ENCODE measurements around the gene EEFSEC.

EEFSEC gene

DNA sequence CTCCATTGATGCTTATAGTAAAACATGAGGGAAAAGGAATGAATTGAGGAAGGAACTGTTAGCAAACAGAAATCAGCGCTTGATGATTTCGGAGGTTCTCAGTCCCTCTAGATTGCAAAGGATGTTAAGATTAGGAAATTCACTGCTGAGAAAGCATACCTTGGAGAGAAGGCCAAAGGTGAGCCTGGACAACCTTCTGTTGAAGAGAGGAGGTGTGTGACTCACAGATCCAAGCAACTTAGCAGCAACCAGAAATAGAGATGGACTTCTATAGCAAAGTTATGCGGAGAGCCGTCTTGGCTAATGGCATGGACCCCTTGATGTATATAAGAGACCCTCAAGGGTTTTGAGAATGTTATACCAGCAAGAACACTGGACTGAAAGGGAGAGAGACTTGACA is 114.3 kb downstream of the EEFSEC start:
- Mint-ChIP-seq H3K36me3 (peaks cover 36% of the 10 kb centered on the region), H3K9me3 (no peaks in the 10 kb centered on the region), H3K27me3 (no peaks in the 10 kb centered on the region), H3K27ac (no peak overlapping the region), H3K4me3 (no peak overlapping the region), H3K4me1 (no peaks in the 10 kb centered on the region)
- DNase-seq (ENCODE audit: low spot score in 2 of 2) (no peak), ATAC-seq (ENCODE audit: low read depth) (no peak)

- H3K36me3 Mint-ChIP-seq: peaks cover 30% of the 10 kb centered on the region
- no peak overlapping the region for H3K27ac Mint-ChIP-seq
- ATAC-seq (ENCODE audit: low read depth) (no peak), DNase-seq (ENCODE audit: low spot score in 2 of 2) (no peak)
- no peak overlapping the region for H3K4me3 Mint-ChIP-seq
- no peaks in the 10 kb centered on the region for H3K27me3 Mint-ChIP-seq
- no peaks in the 10 kb centered on the region for H3K9me3 Mint-ChIP-seq
- H3K4me1 Mint-ChIP-seq: no peaks in the 10 kb centered on the region
Observed at GRCh38 chr3:128269006-128269775, 115.9 kb downstream of the EEFSEC start.

- DNase-seq (ENCODE audit: low spot score in 2 of 2) (no peak), ATAC-seq (ENCODE audit: low read depth) (no peak)
- no peak overlapping the region for H3K4me3 Mint-ChIP-seq
- H3K4me1 Mint-ChIP-seq: no peaks in the 10 kb centered on the region
- peaks cover 26% of the 10 kb centered on the region for H3K36me3 Mint-ChIP-seq
- no peaks in the 10 kb centered on the region for H3K9me3 Mint-ChIP-seq
- H3K27ac Mint-ChIP-seq: no peak overlapping the region
- H3K27me3 Mint-ChIP-seq: no peaks in the 10 kb centered on the region
Observed at GRCh38 chr3:128269796-128270195, 116.5 kb downstream of the EEFSEC start.

DNA sequence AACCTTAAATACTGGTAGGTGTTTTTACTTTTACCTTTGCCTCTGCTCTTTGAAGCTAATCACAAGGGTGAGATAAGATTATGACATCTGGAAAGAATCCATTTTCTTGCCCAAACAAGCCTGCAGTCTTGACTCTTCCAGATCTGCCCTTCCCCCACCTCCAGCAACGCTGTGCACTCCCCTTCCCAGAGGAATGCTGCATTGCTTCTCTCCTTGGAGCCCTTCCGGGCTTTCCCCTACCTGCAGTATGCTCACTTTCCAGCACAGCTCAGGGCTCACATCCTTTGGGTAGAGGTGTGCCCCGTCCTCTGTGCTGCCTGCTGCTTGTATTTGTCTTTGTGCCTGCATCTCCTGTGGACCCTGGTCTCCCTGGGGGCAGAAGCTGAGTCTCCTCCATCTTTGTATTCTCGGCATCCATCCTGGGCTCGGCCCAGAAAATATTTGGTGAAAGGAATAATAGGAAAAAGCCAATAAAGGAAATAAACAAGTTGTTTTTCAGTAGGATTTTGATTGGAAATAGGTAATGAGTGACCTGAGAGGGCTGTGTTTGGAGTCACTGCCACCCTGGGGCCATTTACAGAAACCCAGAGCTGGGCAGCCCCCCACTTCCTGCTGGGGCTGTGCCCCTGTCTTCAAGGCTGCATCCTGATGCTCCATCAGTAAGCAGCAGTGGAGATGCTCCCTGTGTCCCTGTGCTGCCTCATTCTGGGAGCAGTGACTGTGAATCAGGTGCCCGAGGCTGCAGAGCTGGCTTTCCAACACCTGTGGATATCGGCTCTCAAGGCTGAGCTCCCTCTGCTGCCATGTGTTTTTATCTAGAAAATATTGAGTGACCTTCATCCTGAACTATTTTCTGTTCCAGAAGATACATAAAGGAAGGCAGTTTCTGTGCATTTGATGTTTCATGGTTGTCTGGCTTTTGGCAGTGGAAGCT is 117.5 kb downstream of the EEFSEC start:
- Mint-ChIP-seq H3K27ac (no peak overlapping the region), H3K27me3 (no peaks in the 10 kb centered on the region), H3K4me3 (no peak overlapping the region), H3K4me1 (no peaks in the 10 kb centered on the region), H3K9me3 (no peaks in the 10 kb centered on the region), H3K36me3 (peaks cover 24% of the 10 kb centered on the region)
- ATAC-seq (ENCODE audit: low read depth) (no peak), DNase-seq (ENCODE audit: low spot score in 2 of 2) (no peak)

- H3K27me3 Mint-ChIP-seq: no peaks in the 10 kb centered on the region
- H3K27ac Mint-ChIP-seq: no peak overlapping the region
- H3K9me3 Mint-ChIP-seq: no peaks in the 10 kb centered on the region
- ATAC-seq (ENCODE audit: low read depth): no peak
- no peak for DNase-seq (ENCODE audit: low spot score in 2 of 2)
- H3K4me3 Mint-ChIP-seq: no peak overlapping the region
- no peaks in the 10 kb centered on the region for H3K4me1 Mint-ChIP-seq
- H3K36me3 Mint-ChIP-seq: peaks cover 26% of the 10 kb centered on the region
Observed at GRCh38 chr3:128271536-128272332, 118.5 kb downstream of the EEFSEC start.

DNA sequence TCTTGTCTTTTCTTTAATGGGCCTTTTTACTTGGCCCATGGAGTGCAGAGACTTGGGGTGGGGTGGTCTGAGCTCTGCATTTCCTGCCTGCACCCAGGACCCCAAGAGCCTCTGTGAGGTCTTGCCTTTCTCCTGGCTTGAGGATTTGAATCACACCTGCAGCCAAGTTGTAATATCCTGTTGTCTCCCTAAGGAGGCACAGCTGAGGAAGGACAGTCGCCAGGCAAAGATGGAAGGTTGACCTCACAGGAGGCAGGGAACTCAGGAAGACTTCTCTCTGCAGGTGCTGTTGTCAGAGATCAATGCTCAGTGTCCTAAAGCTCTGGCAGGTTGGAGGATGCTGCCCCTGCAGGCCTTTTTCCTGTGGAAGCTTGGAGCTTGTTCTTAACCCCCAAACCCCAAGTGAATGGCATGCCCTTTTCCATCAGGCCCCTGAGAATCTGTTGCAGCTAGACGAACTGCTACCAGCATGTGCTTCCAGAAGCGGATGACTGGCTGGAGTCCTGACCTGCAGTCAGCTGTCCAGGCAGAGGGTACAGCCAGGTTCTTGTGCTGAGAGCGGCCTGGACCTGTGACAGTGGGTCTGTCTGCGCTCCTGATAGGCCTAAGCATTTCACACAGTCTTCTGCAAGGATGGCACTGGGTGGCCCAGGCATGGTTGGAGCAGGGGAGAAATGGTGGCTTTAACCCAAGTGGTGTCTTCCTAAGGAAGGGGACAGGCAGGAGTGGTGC is 120.0 kb downstream of the EEFSEC start:
- Mint-ChIP-seq H3K27me3 (no peaks in the 10 kb centered on the region), H3K4me3 (no peak overlapping the region), H3K4me1 (no peaks in the 10 kb centered on the region), H3K27ac (no peak overlapping the region), H3K36me3 (peaks cover 16% of the 10 kb centered on the region), H3K9me3 (no peaks in the 10 kb centered on the region)
- DNase-seq (ENCODE audit: low spot score in 2 of 2) (no peak), ATAC-seq (ENCODE audit: low read depth) (no peak)

DNA sequence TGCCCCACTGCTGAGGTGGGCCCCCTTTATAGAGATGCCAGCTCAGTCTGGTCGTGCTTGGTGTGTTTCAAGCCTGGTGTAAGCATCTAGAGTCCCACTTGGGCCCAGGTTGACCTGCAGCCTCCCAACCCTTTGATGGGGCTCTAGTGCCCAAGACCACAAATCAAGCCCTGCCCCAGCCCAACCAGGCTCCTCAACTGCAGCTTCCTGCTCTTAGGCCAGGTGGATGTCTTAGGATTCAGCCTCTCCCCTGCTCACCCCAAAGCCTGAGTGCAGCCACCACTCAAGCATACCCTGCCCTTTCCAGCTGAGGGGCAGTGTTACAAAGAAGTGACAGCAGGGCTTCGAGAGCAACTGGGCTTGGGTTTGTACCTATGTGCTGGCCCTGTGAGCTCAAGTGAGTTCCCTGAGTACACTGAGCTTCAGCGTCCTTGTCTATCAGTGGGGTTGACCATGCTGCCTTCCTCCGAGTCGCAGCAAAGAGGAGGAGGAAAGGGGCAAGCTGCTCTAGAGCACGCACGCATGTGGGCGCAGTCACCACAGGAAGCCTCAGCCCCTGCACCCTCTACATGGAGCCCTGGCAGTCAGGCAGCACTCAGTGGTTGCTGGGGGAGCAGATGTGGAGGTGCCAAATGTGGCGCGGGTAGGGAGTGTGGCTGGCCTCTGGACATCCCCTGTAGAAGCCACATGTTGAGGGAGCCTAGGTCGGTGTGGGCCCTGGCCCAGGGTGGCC is 120.7 kb downstream of the EEFSEC start:
- H3K9me3 Mint-ChIP-seq: no peaks in the 10 kb centered on the region
- peaks cover 12% of the 10 kb centered on the region for H3K36me3 Mint-ChIP-seq
- H3K4me1 Mint-ChIP-seq: no peaks in the 10 kb centered on the region
- H3K27me3 Mint-ChIP-seq: no peaks in the 10 kb centered on the region
- ATAC-seq (ENCODE audit: low read depth) (no peak), DNase-seq (ENCODE audit: low spot score in 2 of 2) (no peak)
- H3K4me3 Mint-ChIP-seq: no peak overlapping the region
- no peak overlapping the region for H3K27ac Mint-ChIP-seq

GRCh38 chr3:128274837-128275236 is 121.6 kb downstream of the EEFSEC start:
- no peak for DNase-seq (ENCODE audit: low spot score in 2 of 2)

GRCh38 chr3:128275316-128276145 is 122.2 kb downstream of the EEFSEC start:
- ATAC-seq (ENCODE audit: low read depth) (no peak), DNase-seq (ENCODE audit: low spot score in 2 of 2) (no peak)
- Mint-ChIP-seq H3K9me3 (no peaks in the 10 kb centered on the region), H3K27me3 (no peaks in the 10 kb centered on the region), H3K4me1 (no peaks in the 10 kb centered on the region), H3K27ac (no peak overlapping the region), H3K4me3 (no peak overlapping the region), H3K36me3 (peaks cover 11% of the 10 kb centered on the region)

More at GRCh38 chr3:128274837-128275236, 121.6 kb downstream of the EEFSEC start:
- Mint-ChIP-seq H3K36me3 (peaks cover 12% of the 10 kb centered on the region), H3K4me3 (no peak overlapping the region), H3K27ac (no peak overlapping the region), H3K27me3 (no peaks in the 10 kb centered on the region), H3K4me1 (no peaks in the 10 kb centered on the region), H3K9me3 (no peaks in the 10 kb centered on the region)
- ATAC-seq (ENCODE audit: low read depth): no peak

GRCh38 chr3:128276146-128276435 is 122.8 kb downstream of the EEFSEC start:
- no peak overlapping the region for H3K27ac Mint-ChIP-seq
- H3K36me3 Mint-ChIP-seq: peaks cover 8% of the 10 kb centered on the region
- H3K9me3 Mint-ChIP-seq: no peaks in the 10 kb centered on the region
- no peaks in the 10 kb centered on the region for H3K4me1 Mint-ChIP-seq
- no peak for DNase-seq (ENCODE audit: low spot score in 2 of 2)
- H3K4me3 Mint-ChIP-seq: no peak overlapping the region
- ATAC-seq (ENCODE audit: low read depth): no peak
- no peaks in the 10 kb centered on the region for H3K27me3 Mint-ChIP-seq

GRCh38 chr3:128276577-128277183 is 123.4 kb downstream of the EEFSEC start:
- H3K36me3 Mint-ChIP-seq: peaks cover 7% of the 10 kb centered on the region
- H3K4me3 Mint-ChIP-seq: no peak overlapping the region
- no peaks in the 10 kb centered on the region for H3K4me1 Mint-ChIP-seq
- H3K9me3 Mint-ChIP-seq: no peaks in the 10 kb centered on the region
- DNase-seq (ENCODE audit: low spot score in 2 of 2) (no peak), ATAC-seq (ENCODE audit: low read depth) (no peak)
- no peaks in the 10 kb centered on the region for H3K27me3 Mint-ChIP-seq
- no peak overlapping the region for H3K27ac Mint-ChIP-seq

- H3K4me1 Mint-ChIP-seq: no peaks in the 10 kb centered on the region
- peaks cover 3% of the 10 kb centered on the region for H3K36me3 Mint-ChIP-seq
- H3K9me3 Mint-ChIP-seq: no peaks in the 10 kb centered on the region
- no peaks in the 10 kb centered on the region for H3K27me3 Mint-ChIP-seq
- DNase-seq (ENCODE audit: low spot score in 2 of 2) (no peak), ATAC-seq (ENCODE audit: low read depth) (no peak)
- no peak overlapping the region for H3K27ac Mint-ChIP-seq
- no peak overlapping the region for H3K4me3 Mint-ChIP-seq
Observed at GRCh38 chr3:128277378-128278069, 124.2 kb downstream of the EEFSEC start.
